HG03139 (cell line): ENCODE measurements around the gene CCT3.

ENCODE experiments used
- ATAC-seq: cut with Tn5 transposase; IDR thresholded peaks from one replicate; pipeline ENCODE4 v1.9.1; 2021; ENCODE audit not compliant: unreplicated experiment

Gene CCT3

DNA sequence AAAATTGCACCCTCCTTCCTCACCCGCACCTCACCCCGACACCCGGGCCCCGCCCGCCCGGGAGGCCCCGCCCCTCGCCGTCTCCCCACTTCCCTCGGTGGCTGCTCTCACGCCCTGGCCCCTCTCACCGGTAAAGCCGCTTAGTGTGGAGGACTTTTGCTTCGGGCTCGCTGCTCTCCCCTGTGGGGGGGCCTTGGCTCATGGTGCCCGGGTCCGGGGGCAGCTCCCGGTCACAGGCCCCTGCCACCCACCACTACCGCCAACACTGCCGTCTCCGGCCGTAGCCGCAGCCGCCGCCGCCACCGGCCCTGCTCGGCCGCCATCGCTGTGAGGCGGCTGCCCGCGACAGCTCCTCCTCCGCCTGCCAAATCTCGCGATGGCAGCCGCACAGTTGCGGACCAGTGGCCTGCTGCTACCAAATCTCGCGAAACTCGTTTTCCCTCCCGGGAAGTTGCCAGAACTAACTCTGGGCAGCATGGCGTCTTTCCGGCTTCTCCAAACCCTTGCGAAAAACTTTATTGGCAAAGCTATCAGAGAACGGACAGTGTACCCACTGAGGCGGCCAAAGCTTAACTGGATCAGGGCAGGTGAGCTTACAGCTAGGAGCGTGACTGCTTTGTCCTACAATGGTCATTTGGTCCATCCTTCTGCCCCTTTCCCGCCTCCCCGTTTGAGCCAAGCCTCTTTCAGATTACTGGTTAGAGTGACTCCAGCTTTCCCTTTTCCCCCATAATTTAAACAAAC is 55.4 kb downstream of the CCT3 start, which contains the start of gene SMG5:
TSS of gene SMG5 (minus strand) at position 347 of the 744 bp plus-strand sequence. CDS start at position 202, 145 bp downstream.
- ATAC-seq, result peak; percentile 77

DNA sequence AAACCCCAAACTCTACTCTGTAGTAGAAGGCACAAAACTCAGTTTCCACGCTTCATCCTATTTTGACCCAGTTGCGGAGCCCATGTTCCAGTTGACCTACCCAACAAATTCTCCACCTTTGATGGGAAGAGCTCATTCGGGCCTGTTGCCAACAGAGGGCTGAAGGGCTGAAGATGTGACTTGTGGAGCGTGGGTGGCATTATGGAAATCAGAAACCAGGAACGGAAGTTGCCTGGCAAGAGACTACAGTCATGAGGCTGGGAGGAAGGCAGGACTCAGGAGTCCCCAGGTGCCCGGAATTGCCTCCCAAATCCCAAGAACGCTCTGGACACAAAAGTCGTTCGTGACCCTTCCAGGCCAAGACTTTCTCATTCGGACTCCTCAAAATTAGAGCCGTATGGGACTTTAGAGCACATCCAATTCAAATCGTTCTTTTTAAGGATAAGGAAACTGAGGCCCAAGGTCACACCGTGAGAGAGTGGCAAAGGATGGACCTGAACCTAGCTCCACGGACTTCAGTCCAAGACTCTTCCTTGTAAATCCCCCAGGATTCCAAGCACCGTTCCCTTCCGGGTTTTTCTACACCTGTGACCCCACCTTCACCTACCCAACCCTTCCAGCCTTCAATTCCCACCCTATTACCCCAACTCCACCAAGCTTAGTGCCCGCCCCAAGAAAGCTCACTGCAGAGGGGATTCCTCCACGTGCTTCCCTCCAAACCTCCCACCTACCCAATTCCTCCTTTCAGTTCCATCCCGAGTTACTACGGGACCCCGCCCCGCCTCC is 56.2 kb downstream of the CCT3 start:
- no peak for ATAC-seq

DNA sequence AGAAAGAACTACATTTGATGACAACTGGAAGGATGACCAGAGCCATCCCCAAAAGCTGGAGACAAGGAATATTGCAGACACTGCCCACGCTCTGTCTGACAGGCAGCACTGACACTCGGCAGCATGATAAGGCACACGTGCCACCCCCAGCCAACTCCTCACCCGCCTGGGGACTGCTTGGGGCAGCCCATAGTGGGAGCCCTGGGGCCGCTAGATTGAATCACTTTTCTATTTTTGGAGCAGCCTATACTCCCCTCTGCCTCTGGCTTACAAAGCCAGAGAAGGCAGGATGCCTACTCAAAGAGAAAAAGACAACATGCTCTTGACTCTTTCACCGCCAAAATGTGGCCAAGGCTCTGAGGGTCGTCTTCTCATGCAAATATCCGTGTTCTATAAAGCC is 56.8 kb downstream of the CCT3 start:
- no peak for ATAC-seq

DNA sequence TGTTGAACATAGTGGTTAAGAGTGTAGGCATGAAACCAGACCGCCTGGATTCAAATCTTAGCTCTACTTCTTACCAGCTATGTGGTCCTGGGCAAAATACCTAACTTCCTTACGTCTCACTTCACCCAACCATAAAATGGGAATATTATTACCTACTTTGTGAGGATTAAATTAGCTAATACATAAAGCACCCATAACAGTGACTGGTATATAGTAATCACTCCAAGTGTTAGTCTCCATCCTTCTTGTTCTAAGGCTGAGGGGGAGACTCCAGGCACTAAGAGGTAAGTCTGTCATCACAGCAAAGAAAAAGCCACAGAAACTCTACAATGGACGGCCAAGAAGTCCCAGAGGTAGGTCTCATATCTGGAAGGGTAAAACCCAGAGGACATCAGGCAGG is 58.3 kb downstream of the CCT3 start:
- no peak for ATAC-seq

DNA sequence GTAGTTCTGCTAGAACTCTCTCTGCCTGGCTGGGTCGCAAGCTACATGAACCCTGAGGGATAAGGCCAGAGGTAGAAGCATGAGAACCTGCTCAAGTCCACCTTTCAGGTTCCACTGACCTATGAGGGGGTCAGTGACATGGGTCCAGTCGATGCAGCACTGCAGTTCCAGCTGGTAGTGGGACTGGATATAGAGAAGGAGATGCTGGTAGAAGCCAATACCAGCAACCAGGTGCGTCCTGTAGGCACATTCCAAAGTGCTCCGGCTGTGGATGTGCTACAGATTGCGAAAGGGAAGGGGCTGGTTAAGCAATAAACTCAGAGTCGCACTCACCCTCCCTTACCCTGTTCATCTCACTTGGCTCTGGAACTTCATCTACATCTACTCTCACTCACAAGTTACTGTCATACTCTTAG is 61.1 kb downstream of the CCT3 start:
- no peak for ATAC-seq

DNA sequence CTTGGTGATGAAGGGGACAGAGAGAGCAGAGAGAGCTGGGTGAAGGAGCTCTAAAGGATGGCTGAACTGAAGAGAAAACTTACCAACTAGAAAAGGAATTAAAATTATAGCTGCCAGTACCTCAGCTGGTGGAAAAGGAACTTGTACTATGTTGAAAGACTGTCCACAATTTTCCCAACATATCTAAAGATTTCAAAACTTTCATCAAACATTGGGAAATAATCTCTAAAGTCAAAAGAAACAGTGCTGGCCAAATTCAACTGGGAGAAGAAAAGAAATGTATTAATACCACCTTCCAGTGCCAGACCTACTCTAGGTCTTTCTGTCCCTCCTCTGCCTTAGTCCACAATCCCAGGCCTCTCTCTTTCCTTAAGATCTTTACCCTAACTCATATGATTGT is 61.6 kb downstream of the CCT3 start:
- ATAC-seq, result no peak

DNA sequence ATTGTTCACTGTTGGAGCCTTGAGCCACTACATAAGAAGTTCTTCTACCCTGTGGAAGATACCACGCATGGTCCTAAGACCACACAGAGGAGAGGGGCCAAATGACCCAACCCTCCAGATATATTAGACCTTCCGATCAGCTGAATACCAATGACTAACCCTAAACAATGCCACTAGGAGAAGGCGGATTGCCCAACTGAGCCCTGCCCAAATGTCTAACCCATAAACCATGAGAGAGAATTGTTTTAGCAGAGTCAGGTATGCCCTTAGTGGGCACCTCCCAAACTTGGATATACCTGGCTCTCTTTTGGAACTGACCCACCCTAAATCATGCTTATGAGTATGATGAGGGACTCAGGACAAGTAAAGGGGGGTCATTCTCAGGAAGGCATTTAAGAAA is 67.8 kb downstream of the CCT3 start:
- no peak for ATAC-seq

DNA sequence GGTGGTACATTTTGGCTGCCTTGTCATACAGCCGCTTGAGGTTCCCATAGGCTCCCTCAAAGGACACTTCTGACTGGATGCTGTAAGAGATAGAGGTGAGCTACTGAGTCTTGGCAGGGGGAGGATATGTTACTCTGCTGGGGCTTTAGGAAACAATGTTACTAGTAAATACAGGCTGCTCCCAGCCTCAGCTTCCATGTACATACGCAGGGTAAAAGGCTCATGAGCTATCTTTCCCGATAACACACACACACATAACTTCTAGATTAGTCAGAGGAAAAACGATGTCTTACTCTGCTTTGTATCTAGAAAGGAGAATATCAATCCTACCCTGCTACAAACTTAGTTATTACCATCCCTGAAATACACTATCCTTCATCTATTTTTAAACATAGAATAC is 69.8 kb downstream of the CCT3 start:
- no peak for ATAC-seq

DNA sequence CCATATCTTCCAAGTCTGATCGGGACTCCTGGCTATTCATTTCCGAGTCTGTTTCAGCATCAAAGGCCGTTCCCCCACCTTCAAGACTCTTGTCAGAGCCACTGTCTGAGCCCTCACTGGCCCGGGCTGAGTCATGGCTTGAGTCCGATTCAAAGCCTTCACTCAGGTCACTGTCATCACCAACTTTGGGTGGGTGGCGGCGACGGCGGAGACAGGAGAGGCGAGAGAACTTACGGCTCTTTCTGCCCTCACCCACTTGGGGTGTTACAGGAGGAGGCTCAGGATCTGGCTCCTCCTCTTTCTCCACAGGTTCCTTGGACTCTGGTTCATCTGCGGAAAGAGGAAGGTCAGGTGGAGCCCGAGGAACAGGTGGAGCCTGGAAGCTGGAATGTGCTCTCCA is 72.0 kb downstream of the CCT3 start:
- no peak for ATAC-seq

DNA sequence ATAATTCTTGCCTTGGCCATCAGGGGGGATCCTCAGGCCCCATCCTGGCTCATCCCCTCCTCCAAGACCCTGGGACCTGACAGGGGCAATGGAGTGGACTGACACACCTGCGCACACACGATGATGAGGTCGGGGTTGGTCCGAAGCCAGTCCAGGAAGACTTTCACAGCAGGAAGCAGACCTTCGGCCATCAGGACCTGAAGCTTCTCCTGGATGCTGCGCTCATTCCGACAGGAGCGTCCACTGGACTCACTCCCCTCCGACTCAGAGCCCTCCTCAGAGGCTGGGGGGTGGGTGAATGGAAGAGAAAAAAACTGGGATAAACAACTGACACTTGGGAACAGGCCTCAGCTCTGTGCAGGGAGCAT is 74.8 kb downstream of the CCT3 start:
- ATAC-seq, result no peak

DNA sequence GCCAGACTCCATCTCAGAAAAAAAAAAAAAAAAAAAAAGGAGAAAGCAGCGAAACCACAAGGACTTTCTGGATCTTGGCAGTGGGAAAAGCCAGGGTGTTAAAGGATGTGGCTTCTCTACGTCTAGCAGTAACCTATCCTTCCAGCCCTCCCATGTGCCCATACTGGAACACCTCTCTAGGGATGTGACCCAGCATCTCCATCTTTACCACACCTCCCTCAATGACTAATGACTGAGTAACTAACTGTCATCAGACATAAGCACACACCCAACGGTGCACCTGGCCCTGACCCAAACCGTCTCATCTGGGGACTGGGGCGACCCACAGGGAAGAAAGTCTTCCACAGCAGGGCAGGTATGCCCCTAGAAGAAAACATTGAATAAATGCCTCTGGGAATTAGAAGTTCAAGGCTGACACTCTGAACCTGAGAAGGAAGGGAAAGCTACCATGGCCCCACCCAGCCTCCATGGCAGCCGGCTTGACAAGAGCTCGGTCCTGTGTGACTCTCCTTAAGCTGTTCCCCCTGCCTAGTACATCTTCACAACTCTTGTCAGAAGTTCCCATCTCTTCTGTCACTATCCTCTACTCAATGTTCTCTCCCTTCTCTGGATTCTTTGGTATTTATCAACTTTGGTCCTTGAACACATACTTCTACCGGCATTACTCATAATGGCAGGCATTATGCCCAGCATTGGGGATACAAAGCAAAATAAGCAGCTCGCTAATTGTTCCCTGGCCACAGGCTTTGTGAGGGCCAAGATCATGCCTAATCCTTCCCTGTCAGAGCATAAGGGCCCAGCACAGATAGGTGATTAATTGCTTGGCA is 75.4 kb downstream of the CCT3 start:
- no peak for ATAC-seq

DNA sequence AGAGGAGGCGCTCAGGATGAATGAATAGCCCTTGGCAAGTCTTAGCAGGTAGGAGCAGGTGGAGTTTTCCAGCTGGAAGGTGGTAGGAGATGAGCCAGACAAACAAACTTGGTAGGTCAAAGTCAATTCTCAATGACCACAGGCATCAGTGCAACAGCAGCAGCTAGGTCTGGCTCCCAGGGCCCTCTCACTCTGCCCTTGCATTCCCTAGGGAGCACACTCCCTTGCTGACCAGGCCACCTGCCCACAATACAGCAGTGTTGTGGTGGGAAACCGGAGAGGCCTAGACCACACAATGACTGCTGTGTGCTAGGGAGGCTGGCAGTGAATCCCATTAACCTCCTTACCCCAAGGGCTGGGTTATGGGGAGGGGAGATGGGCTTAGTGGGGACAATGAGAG is 77.2 kb downstream of the CCT3 start:
- ATAC-seq, result no peak

DNA sequence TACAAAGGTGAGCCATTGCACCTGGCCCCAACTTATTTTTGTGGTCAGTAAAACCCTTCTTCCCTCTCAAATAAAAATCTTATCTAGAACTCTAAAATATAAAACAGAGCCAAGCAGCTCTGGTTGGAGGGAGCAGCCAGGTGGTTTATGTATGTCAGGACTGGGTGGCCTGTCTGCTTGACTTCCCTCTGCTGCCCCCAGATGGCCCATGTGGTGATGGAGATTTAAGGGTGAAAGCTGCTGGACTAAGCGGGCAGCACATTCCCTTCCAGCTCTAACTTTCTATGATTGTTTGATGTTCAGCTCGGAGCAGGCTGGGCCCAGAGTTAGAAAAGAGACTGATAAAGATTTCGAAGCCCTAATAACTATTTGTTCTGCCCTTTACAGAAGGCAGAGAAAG is 78.3 kb downstream of the CCT3 start:
- ATAC-seq, result no peak
